Measurements from ENCODE around the gene SYNE2. TPM values are rescaled to one million over a fixed set of nuclear protein-coding genes. Genes with fewer than 3 reads are reported as not detected.

SYNE2 gene
- total RNA-seq, 4 donors from 2014 or later = 96.9 to 207 (median 182) TPM

DNA sequence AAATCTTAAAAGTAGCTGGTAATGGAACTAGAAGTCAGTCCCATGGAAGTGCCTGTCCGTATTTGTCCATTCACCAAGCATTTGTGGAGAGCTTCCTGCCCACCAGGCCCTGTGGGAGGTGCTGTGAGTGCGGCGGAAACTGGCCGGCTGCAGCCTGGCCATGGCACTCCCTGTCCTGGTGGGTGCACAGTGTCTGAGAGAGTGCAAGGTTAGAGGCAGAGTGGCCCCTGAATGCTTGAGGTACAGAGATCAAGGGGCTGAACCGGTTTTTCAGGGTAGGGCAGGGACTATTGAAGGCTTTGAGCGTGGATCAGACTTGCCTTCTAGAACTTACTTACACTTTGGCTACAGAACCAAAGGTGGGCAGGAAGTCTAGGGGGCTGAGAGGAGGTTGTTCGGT is 348.5 kb downstream of the SYNE2 start:
- no peaks in the 10 kb centered on the region for H3K27me3 ChIP-seq
- peaks cover 12 to 26% of the 10 kb centered on the region in 2 donors for H3K4me1 ChIP-seq
- ATAC-seq (no peak), DNase-seq (no peak)
- no peaks in the 10 kb centered on the region for H3K9me3 ChIP-seq
- TF ChIP-seq, protein P1, sequence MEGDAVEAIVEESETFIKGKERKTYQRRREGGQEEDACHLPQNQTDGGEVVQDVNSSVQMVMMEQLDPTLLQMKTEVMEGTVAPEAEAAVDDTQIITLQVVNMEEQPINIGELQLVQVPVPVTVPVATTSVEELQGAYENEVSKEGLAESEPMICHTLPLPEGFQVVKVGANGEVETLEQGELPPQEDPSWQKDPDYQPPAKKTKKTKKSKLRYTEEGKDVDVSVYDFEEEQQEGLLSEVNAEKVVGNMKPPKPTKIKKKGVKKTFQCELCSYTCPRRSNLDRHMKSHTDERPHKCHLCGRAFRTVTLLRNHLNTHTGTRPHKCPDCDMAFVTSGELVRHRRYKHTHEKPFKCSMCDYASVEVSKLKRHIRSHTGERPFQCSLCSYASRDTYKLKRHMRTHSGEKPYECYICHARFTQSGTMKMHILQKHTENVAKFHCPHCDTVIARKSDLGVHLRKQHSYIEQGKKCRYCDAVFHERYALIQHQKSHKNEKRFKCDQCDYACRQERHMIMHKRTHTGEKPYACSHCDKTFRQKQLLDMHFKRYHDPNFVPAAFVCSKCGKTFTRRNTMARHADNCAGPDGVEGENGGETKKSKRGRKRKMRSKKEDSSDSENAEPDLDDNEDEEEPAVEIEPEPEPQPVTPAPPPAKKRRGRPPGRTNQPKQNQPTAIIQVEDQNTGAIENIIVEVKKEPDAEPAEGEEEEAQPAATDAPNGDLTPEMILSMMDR (IDR thresholded peaks at IDR 0.05 in 4 of 5, conservative IDR thresholded peaks at IDR 0.05 in 1 of 5) = no peak
- no peak for TF ChIP-seq POLR2A (IDR thresholded peaks at IDR 0.05)
- H3K36me3 ChIP-seq = no peaks in the 10 kb centered on the region
- intact Hi-C loops (cut with DNase I; ENCODE audit: low total_unique reads) (no loop called here), in situ Hi-C loops (cut with MboI; ENCODE audit: low sequenced_read_pairs in 4 of 4) (no loop called here)
- H3K4me3 ChIP-seq = no peak overlapping the region
- H3K27ac ChIP-seq = no peak overlapping the region

DNA sequence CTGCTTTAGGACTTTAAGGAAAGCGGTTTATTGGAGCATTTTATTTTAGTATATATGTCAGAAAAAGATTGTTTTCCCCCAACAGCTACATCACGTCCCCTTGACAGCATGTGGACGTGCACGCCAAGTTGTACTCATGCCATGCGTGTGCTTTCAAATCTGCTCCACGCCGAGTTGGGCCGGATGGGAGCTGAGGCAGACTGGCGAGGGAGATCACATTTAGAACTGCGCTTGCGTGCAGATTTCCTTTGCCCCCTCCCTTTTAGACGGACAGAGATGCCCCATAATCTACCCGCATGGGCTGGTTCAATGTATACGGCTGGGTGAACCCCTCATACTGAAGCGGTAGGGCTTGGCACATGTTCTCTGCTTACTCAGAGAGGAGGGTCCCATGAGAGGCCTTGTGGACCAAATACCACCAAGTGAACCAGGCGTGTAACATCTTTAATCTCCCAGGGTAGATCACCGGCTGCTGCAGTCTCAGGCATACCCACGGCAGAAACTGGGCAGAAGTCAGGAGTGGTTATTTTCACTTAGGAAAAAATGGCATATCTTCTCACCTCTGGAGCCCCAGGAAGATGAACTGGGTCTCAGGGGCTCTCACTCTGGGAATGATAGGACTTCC is 349.2 kb downstream of the SYNE2 start:
- Histone ChIP-seq H3K4me1 (peaks cover 12 to 20% of the 10 kb centered on the region in 2 donors), H3K9me3 (no peaks in the 10 kb centered on the region), H3K27me3 (no peaks in the 10 kb centered on the region), H3K4me3 (no peak overlapping the region), H3K27ac (no peak overlapping the region), H3K36me3 (no peaks in the 10 kb centered on the region)
- TF ChIP-seq, protein P1 (IDR thresholded peaks at IDR 0.05 in 4 of 5, conservative IDR thresholded peaks at IDR 0.05 in 1 of 5) = no peak
- no peak for TF ChIP-seq POLR2A (IDR thresholded peaks at IDR 0.05)
- no peak for ATAC-seq
- intact Hi-C loops (cut with DNase I; ENCODE audit: low total_unique reads) = no loop called here
- in situ Hi-C loops (cut with MboI; ENCODE audit: low sequenced_read_pairs in 4 of 4) = no loop called here
- no peak for DNase-seq

DNA sequence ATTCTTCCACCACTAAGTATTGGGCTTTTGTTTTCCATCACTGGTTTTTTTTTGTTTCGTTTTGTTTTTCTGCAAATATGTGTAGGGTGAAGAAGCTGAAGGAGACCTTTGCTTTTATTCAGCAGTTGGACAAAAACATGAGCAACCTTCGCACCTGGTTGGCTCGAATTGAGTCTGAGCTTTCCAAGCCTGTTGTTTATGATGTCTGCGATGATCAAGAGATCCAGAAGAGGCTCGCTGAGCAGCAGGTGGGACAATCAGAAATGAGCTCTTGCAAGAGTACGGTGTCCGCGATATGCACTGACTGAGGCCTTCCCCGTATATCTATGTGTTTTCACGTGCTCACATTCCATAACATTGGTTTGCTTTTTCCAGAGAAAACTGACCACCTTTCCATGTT is 349.9 kb downstream of the SYNE2 start:
- no peak for ATAC-seq
- Histone ChIP-seq H3K9me3 (no peaks in the 10 kb centered on the region), H3K27me3 (no peaks in the 10 kb centered on the region), H3K36me3 (no peaks in the 10 kb centered on the region), H3K4me1 (peaks cover 12 to 15% of the 10 kb centered on the region in 2 donors), H3K27ac (no peak overlapping the region), H3K4me3 (no peak overlapping the region)
- in situ Hi-C loops (cut with MboI; ENCODE audit: low sequenced_read_pairs in 4 of 4) = no loop called here
- DNase-seq = no peak
- no peak for TF ChIP-seq POLR2A (IDR thresholded peaks at IDR 0.05)
- TF ChIP-seq, protein P1 (IDR thresholded peaks at IDR 0.05 in 4 of 5, conservative IDR thresholded peaks at IDR 0.05 in 1 of 5) = no peak
- intact Hi-C loops (cut with DNase I; ENCODE audit: low total_unique reads) = no loop called here

DNA sequence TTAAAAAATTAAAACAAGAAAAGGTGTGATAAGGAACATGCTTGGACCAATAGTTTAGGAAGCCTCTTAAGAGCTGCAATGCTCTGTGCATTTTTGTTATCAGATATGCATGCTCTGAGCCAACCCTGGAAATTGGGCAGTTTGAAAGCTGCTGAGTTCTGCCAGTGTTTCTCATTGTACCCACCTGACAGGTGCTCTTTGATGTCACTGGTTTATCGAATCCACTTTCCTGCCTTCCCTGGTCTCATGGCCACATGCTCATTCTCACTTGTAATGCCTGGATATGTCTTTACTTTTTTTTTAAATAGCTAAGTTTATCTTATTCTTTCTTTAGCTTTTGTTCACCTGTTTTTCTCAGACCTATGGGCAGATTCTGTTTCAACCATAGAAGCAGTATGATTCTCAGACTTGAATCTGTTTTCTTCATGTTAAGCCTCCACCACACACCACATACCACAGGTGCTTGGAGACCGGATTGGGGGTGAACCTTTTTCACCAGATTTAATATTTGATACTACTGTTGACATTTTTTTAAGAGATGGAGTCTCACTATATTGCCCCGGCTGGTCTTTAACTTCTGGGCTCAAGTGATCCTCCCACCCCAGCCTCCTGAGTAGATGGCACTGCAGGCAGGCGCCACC is 350.7 kb downstream of the SYNE2 start:
- in situ Hi-C loops (cut with MboI; ENCODE audit: low sequenced_read_pairs in 4 of 4) (no loop called here), intact Hi-C loops (cut with DNase I; ENCODE audit: low total_unique reads) (no loop called here)
- ATAC-seq = no peak
- no peaks in the 10 kb centered on the region for H3K36me3 ChIP-seq
- peaks cover 12 to 15% of the 10 kb centered on the region in 2 donors for H3K4me1 ChIP-seq
- H3K4me3 ChIP-seq = no peak overlapping the region
- no peaks in the 10 kb centered on the region for H3K9me3 ChIP-seq
- no peaks in the 10 kb centered on the region for H3K27me3 ChIP-seq
- H3K27ac ChIP-seq = no peak overlapping the region
- TF ChIP-seq POLR2A (IDR thresholded peaks at IDR 0.05) = no peak
- DNase-seq = no peak

DNA sequence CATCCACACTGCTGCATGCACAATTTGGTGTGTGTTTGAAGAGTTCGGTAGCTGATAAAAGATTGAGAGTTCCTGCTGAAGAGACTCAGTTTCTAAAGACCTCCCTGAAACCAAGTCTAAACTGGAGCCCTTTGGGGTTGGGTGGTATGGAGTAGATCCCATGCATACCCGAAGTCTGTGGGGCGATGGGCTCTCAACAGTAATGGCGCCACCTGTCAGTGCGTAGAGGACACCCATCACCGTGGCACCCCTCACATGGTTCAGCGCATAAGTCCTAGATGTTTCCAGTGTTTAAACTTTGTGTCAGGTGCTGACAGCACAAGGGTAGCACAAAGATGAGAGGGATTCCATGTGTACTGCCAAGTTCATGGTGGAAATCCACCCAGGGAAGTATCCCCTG is 355.5 kb downstream of the SYNE2 start:
- TF ChIP-seq, protein P1 (IDR thresholded peaks at IDR 0.05 in 4 of 5, conservative IDR thresholded peaks at IDR 0.05 in 1 of 5) = no peak
- no peak for TF ChIP-seq POLR2A (IDR thresholded peaks at IDR 0.05)
- no peak for DNase-seq
- Histone ChIP-seq H3K27me3 (no peaks in the 10 kb centered on the region), H3K4me3 (no peak overlapping the region), H3K9me3 (no peaks in the 10 kb centered on the region), H3K4me1 (peaks cover 31 to 34% of the 10 kb centered on the region in 2 donors), H3K27ac (peak overlapping the region in 1 of 4 donors; percentile 89), H3K36me3 (peaks cover 0 to 25% of the 10 kb centered on the region in 2 donors)
- intact Hi-C loops (cut with DNase I; ENCODE audit: low total_unique reads) = no loop called here
- in situ Hi-C loops (cut with MboI; ENCODE audit: low sequenced_read_pairs in 4 of 4) = no loop called here
- ATAC-seq = no peak
